ENCODE measurements around the gene SLC16A6.
"Not testable (repeated sequence)": the region's sequence is repeated elsewhere in the genome, so short reads cannot be mapped to it uniquely, and the experiment has no call there.

Gene SLC16A6

GRCh38 chr17:68288804-68289203 lies 2.1 kb downstream of the SLC16A6 start:
- no peak for DNase-seq

DNA sequence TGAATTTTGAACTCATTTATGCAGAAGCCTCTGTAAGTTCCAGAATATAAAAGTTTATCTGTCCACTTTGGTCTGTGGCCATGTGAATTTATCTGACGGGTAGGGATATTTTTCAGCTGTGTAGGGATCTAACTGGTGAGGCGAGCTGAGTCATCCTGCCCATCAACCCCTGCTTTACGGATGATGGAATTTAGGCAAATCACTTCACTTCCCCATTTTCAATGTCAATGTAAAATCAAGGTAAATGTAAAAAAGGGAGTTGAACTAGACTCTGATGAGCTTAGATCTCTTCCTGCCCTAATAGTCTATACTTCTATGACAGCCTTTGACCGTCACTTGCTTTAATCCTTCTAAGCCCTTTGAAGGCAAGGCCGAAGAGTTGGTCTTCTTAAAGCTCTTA lies 2.6 kb downstream of the SLC16A6 start:
- no peak for DNase-seq

DNA sequence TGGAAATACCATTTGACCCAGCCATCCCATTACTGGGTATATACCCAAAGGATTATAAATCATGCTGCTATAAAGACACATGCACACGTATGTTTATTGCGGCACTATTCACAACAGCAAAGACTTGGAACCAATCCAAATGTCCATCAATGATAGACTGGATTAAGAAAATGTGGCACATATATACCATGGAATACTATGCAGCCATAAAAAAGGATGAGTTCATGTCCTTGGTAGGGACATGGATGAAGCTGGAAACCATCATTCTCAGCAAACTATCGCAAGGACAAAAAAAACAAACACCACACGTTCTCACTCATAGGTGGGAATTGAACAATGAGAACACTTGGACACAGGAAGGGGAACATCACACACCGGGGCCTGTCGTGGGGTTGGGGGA lies 9.0 kb downstream of the SLC16A6 start:
- not testable (repeated sequence) for DNase-seq

DNA sequence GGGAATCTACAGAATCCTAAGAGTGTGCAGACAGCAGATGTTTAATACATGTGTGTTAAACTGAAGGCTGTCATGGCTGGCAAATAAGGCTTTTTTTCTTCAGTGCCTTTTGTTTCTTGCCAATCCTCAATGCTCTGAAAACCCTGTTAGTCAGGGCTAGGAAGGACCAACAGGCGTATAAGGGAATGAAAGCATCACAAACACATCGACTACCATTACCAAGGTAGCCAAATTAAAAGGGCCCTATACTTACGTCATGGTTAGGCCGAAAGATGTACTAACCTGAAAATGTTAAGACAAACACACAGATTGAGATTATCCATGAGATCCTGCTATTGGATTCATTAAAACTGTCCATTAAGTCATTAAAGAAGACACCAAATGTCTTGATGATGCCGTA lies 13.1 kb downstream of the SLC16A6 start:
- DNase-seq: no peak

- not testable (repeated sequence) for DNase-seq
Measured at GRCh38 chr17:68276339-68276738, 14.6 kb downstream of the SLC16A6 start.

GRCh38 chr17:68273722-68274121 lies 17.2 kb downstream of the SLC16A6 start:
- no peak for DNase-seq

- not testable (repeated sequence) for DNase-seq
Measured at GRCh38 chr17:68265833-68266232, 25.1 kb downstream of the SLC16A6 start.

- DNase-seq: peak; percentile 5
Measured at GRCh38 chr17:68263101-68263681, 27.7 kb downstream of the SLC16A6 start.

- not testable (repeated sequence) for DNase-seq
Measured at GRCh38 chr17:68262467-68262866, 28.5 kb downstream of the SLC16A6 start.

- DNase-seq: no peak
Measured at GRCh38 chr17:68260051-68260762, 30.7 kb downstream of the SLC16A6 start.

DNA sequence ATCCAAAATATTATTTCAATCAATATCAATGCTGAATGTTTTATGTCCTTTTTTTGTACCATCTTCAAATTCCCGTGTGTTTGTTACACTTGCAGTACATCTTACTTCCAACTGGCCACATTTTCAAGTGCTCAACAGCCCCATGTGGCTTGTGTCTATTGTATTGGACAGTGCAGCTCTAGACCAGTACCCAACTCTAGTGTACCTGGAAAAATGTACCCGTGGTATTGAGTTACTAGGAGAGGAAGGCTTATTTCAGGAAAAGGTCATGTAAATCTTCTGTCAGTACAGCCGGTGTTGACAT lies 31.3 kb downstream of the SLC16A6 start:
- DNase-seq: not testable (repeated sequence)

GRCh38 chr17:68258890-68259647 lies 31.9 kb downstream of the SLC16A6 start:
- DNase-seq: not testable (repeated sequence)

DNA sequence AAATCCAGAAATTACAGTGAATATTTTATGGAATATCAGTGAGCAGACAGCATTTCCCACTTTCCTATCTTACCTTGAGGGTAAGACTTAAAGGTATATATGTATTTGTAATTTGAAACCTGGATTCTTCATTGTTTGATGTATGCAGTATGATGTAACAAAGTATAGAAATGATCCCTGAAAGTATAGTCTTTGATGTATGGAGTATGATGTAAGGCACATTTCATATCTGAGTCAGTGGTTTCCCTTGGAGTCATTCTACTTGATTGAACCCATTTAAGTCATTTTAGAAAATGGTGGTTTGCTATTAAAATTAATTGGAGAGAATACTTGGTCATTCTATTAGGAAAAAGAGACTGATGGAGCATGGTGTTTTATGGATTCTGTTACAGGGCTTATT lies 33.0 kb downstream of the SLC16A6 start:
- no peak for DNase-seq

GRCh38 chr17:68256701-68257100 lies 34.2 kb downstream of the SLC16A6 start:
- not testable (repeated sequence) for DNase-seq

- DNase-seq: no peak
Measured at GRCh38 chr17:68255731-68256538, 35.0 kb downstream of the SLC16A6 start.

GRCh38 chr17:68255151-68255550 lies 35.8 kb downstream of the SLC16A6 start:
- DNase-seq: no peak

- DNase-seq: not testable (repeated sequence)
Measured at GRCh38 chr17:68253426-68253825, 37.5 kb downstream of the SLC16A6 start.

DNA sequence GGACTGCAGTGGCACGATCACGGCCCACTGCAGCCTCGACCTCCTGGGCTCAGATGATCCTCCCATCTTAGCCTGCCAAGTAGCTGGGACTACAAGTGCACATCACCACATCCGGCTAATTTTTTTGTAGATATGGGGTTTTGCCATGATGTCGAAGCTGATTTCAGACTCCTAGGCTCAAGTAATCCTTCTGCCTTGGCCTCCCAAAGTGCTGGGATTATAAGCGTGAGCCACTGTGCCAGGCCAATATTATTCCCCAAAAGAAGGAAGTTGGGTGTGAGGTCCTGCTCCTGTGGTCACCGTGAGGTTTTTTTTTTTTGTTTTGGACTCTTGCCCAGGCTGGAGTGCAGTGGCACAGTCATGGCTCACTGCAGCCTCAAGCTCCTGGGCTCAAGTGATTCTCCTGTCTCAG lies 41.6 kb downstream of the SLC16A6 start:
- DNase-seq: no peak

- no peak for DNase-seq
Measured at GRCh38 chr17:68248891-68249290, 42.0 kb downstream of the SLC16A6 start.

GRCh38 chr17:68248199-68248825 lies 42.6 kb downstream of the SLC16A6 start:
- peak; percentile 67 for DNase-seq

- DNase-seq: peak; percentile 95
Measured at GRCh38 chr17:68247445-68248198, 43.3 kb downstream of the SLC16A6 start, which contains the start of gene AMZ2. TSS of gene AMZ2 (plus strand) at chr17:68248043. CDS start at chr17:68250188, 2,145 bp downstream.

All from NCI-H146 (cell line).